HG03045 (cell line): Measurements from ENCODE around the gene GPR75.
"Not testable (repeated sequence)": the region's sequence is repeated elsewhere in the genome, so short reads cannot be mapped to it uniquely, and the experiment has no call there.

ENCODE experiments used
- ATAC-seq: cut with Tn5 transposase; IDR thresholded peaks from one replicate; pipeline ENCODE4 v1.9.1; 2021; ENCODE audit warnings: mild to moderate bottlenecking, moderate library complexity; ENCODE audit not compliant: unreplicated experiment

The GPR75 gene

GRCh38 chr2:53854678-53855077 is 5.1 kb downstream of the GPR75 start:
- no peak for ATAC-seq

- no peak for ATAC-seq
These were observed 7.2 kb downstream of the GPR75 start for GRCh38 chr2:53852532-53852931.

GRCh38 chr2:53851052-53851757 is 8.6 kb downstream of the GPR75 start:
- ATAC-seq: not testable (repeated sequence)

GRCh38 chr2:53848062-53848461 is 11.7 kb downstream of the GPR75 start:
- ATAC-seq: no peak

- ATAC-seq: no peak
These were observed 16.2 kb downstream of the GPR75 start for GRCh38 chr2:53843595-53843994.

GRCh38 chr2:53842891-53843290 is 16.9 kb downstream of the GPR75 start:
- no peak for ATAC-seq

GRCh38 chr2:53841651-53842050 is 18.1 kb downstream of the GPR75 start:
- ATAC-seq: not testable (repeated sequence)

- ATAC-seq: no peak
These were observed 19.2 kb downstream of the GPR75 start for GRCh38 chr2:53840580-53840979.

- not testable (repeated sequence) for ATAC-seq
These were observed 29.8 kb downstream of the GPR75 start for GRCh38 chr2:53829980-53830290.

GRCh38 chr2:53829273-53829979 is 30.3 kb downstream of the GPR75 start:
- ATAC-seq: no peak

- ATAC-seq: no peak
These were observed 31.4 kb downstream of the GPR75 start for GRCh38 chr2:53828331-53828730.

GRCh38 chr2:53827398-53828175 is 32.2 kb downstream of the GPR75 start:
- no peak for ATAC-seq

GRCh38 chr2:53826587-53827397 is 33.0 kb downstream of the GPR75 start:
- no peak for ATAC-seq

GRCh38 chr2:53826030-53826410 is 33.7 kb downstream of the GPR75 start:
- ATAC-seq: no peak

- not testable (repeated sequence) for ATAC-seq
These were observed 36.1 kb downstream of the GPR75 start for GRCh38 chr2:53823639-53824038.

GRCh38 chr2:53821810-53822209 is 38.0 kb downstream of the GPR75 start:
- no peak for ATAC-seq

GRCh38 chr2:53820711-53821110 is 39.1 kb downstream of the GPR75 start:
- no peak for ATAC-seq

GRCh38 chr2:53820048-53820447 is 39.7 kb downstream of the GPR75 start:
- no peak for ATAC-seq

- ATAC-seq: no peak
These were observed 40.1 kb downstream of the GPR75 start for GRCh38 chr2:53819634-53820033.

GRCh38 chr2:53818854-53819435 is 40.8 kb downstream of the GPR75 start:
- no peak for ATAC-seq

- no peak for ATAC-seq
These were observed 46.6 kb downstream of the GPR75 start for GRCh38 chr2:53813151-53813550.
